H1 (cell line): ENCODE results near the gene TMEM272.

ENCODE experiments used
- ATF2 ChIP-seq: IDR thresholded peaks from 2 replicates; pipeline ENCODE4 v1.6.1; 2012; ENCODE audit warnings: low read length, inconsistent platforms
- ATF3 ChIP-seq: IDR thresholded peaks from 2 replicates; pipeline ENCODE4 v1.6.1; 2011; ENCODE audit warnings: low read depth, mild to moderate bottlenecking, low read length; ENCODE audit not compliant: insufficient read depth
- CTCF ChIP-seq, 3 experiments: IDR thresholded peaks; 1 replicate in 2 of 3; 2 replicates in 1 of 3; pipeline versions ENCODE4 v1.5.1 to v1.6.1; 2011; ENCODE audit warnings: low read length in 3 of 3, mild to moderate bottlenecking in 3 of 3, inconsistent platforms in 2 of 3, low read depth in 1 of 3, moderate library complexity in 1 of 3; ENCODE audit not compliant: insufficient read depth in 1 of 3; ENCODE audit errors: control extremely low read depth in 1 of 3
- EP300 ChIP-seq, 2 experiments: IDR thresholded peaks; 1 replicate in 1 of 2; 2 replicates in 1 of 2; pipeline ENCODE4 v1.6.1; 2011 to 2012; ENCODE audit warnings: low read depth in 2 of 2, low read length in 2 of 2, mild to moderate bottlenecking in 2 of 2, borderline replicate concordance in 1 of 2, inconsistent platforms in 1 of 2, moderate library complexity in 1 of 2
- JUN ChIP-seq: IDR thresholded peaks from 2 replicates; pipeline ENCODE4 v1.6.1; 2011; ENCODE audit warnings: low read depth, mild to moderate bottlenecking, improper control_type of control experiment, low read length
- NRF1 ChIP-seq: IDR thresholded peaks from 2 replicates; pipeline ENCODE4 v1.6.1; 2011; ENCODE audit warnings: mild to moderate bottlenecking, low read depth, low read length, improper control_type of control experiment
- POLR2A ChIP-seq, 2 experiments: IDR thresholded peaks; 1 replicate in 1 of 2; 2 replicates in 1 of 2; pipeline ENCODE4 v1.6.1; 2011; ENCODE audit warnings: low read depth in 2 of 2, low read length in 2 of 2, mild to moderate bottlenecking in 2 of 2; ENCODE audit errors: control extremely low read depth in 1 of 2
- POLR2AphosphoS5 ChIP-seq: IDR thresholded peaks from 2 replicates; pipeline ENCODE4 v1.6.1; 2011; ENCODE audit warnings: low read depth, low read length
- RXRA ChIP-seq: IDR thresholded peaks from 2 replicates; pipeline ENCODE4 v1.6.1; 2011; ENCODE audit warnings: low read depth, mild to moderate bottlenecking, low read length, moderate library complexity; ENCODE audit not compliant: insufficient read depth

- no peak for TF ChIP-seq CTCF (IDR thresholded peaks at IDR 0.05; ENCODE audit: control extremely low read depth in 1 of 3, insufficient read depth in 1 of 3, low read depth in 1 of 3, low read length in 3 of 3)
- no peak for TF ChIP-seq EP300 (IDR thresholded peaks at IDR 0.05; ENCODE audit: borderline replicate concordance in 1 of 2, low read depth in 2 of 2, low read length in 2 of 2)
- no peak for TF ChIP-seq RXRA
- no peak for TF ChIP-seq ATF2
- no peak for TF ChIP-seq JUN
- TF ChIP-seq POLR2A (IDR thresholded peaks at IDR 0.05; ENCODE audit: control extremely low read depth in 1 of 2, low read depth in 2 of 2, low read length in 2 of 2), result no peak
- TF ChIP-seq NRF1, result no peak
- no peak for TF ChIP-seq POLR2AphosphoS5
- no peak for TF ChIP-seq ATF3
These were observed 24.9 kb downstream of the TMEM272 start for GRCh38 chr13:51820016-51820597.
